K562 treated with DMSO at 1 percent for 48 hours (cell line): Measurements from ENCODE around the gene C1orf174. TPM values are rescaled to one million over a fixed set of nuclear protein-coding genes. Genes with fewer than 3 reads are reported as not detected.

Experiments used
- total RNA-seq: library from RNA; unstranded; fragments of 300-600 nt; gene quantifications from 2 replicates; pipeline ENCODE4 v1.2.3, GENCODE V29; 2022; ENCODE audit warnings: low replicate concordance; ENCODE audit errors: extremely low read depth

Gene C1orf174
- not detected in 2 replicates for total RNA-seq

GRCh38 chr1:3900150-3900968, at the start of gene C1orf174:
Gene C1orf174, minus strand, starts transcription at chr1:3900272. Its CDS starts 86 bp downstream, at chr1:3900186.

GRCh38 chr1:3856923-3857790, 42.9 kb downstream of the C1orf174 start, which contains the start of the genes CEP104 and DFFB:
Gene CEP104, minus strand, starts transcription at chr1:3857211. Its CDS starts 4,804 bp downstream, at chr1:3852407.
Gene DFFB, plus strand, starts transcription at chr1:3857476. Its CDS starts 128 bp downstream, at chr1:3857604.

Other genes with a start within 250 kb of the C1orf174 start
- not detected in 2 replicates for gene TP73, start 247.8 kb downstream of the C1orf174 start, total RNA-seq
- not detected in 2 replicates for gene CCDC27, start 147.8 kb downstream of the C1orf174 start, total RNA-seq
- not detected in 2 replicates for gene SMIM1, start 127.5 kb downstream of the C1orf174 start, total RNA-seq
- gene LRRC47, start 103.8 kb downstream of the C1orf174 start, total RNA-seq, result not detected in 2 replicates
- not detected in 2 replicates for gene CEP104, start 43.1 kb downstream of the C1orf174 start, total RNA-seq
- not detected in 2 replicates for gene DFFB, start 42.8 kb downstream of the C1orf174 start, total RNA-seq